Fibroblast of mammary gland (primary cell): ENCODE results near the gene BMX.

ENCODE experiments used
- DNase-seq: peaks from one replicate; pipeline ENCODE4 v3.0.0-alpha.2; 2010; ENCODE audit warnings: low read depth
- H3K4me3 ChIP-seq: 2 replicates; pipeline ENCODE4 v1.5.1; 2011; ENCODE audit warnings: low read depth, mild to moderate bottlenecking, low read length, moderate library complexity; ENCODE audit not compliant: control insufficient read depth
- TF ChIP-seq, protein P1 (sequence below): conservative IDR thresholded peaks from 2 replicates; pipeline ENCODE4 v1.5.1; 2011; ENCODE audit warnings: low read depth, low read length, inconsistent platforms; ENCODE audit not compliant: control insufficient read depth, insufficient read depth

Gene BMX

GRCh38 chrX:15499976-15500375 lies 631 bp upstream of the BMX start:
- H3K4me3 ChIP-seq = no peak overlapping the region
- DNase-seq = no peak
- TF ChIP-seq, protein P1, sequence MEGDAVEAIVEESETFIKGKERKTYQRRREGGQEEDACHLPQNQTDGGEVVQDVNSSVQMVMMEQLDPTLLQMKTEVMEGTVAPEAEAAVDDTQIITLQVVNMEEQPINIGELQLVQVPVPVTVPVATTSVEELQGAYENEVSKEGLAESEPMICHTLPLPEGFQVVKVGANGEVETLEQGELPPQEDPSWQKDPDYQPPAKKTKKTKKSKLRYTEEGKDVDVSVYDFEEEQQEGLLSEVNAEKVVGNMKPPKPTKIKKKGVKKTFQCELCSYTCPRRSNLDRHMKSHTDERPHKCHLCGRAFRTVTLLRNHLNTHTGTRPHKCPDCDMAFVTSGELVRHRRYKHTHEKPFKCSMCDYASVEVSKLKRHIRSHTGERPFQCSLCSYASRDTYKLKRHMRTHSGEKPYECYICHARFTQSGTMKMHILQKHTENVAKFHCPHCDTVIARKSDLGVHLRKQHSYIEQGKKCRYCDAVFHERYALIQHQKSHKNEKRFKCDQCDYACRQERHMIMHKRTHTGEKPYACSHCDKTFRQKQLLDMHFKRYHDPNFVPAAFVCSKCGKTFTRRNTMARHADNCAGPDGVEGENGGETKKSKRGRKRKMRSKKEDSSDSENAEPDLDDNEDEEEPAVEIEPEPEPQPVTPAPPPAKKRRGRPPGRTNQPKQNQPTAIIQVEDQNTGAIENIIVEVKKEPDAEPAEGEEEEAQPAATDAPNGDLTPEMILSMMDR = no peak

- no peak for DNase-seq
- TF ChIP-seq, protein P1 = no peak
- no peak overlapping the region for H3K4me3 ChIP-seq
These were observed 899 bp downstream of the BMX start for GRCh38 chrX:15501506-15501905.

DNA sequence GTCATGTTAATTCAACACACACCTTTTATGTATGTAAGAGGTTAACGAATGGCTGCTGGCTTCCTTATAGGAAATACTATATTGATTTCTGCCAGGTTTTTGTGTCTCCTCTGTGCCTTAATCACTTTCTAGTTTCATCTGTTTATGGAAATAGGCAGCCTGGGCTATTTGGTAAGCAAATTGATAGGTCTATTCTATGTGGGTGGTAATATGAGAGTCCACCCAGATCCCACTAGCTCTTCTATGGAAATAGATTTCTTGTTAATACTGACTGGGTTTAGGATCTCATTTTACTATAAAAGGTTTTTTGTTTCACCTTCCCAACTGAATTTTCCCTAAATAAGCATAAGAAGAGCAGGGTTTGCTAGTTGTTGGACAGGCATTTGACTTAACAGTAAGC lies 4.1 kb downstream of the BMX start:
- TF ChIP-seq, protein P1 = no peak
- no peak for DNase-seq
- no peak overlapping the region for H3K4me3 ChIP-seq

GRCh38 chrX:15505101-15505500 lies 4.5 kb downstream of the BMX start:
- no peak for DNase-seq
- H3K4me3 ChIP-seq = no peak overlapping the region
- TF ChIP-seq, protein P1 = no peak

GRCh38 chrX:15507005-15507404 lies 6.4 kb downstream of the BMX start:
- DNase-seq = no peak
- no peak overlapping the region for H3K4me3 ChIP-seq
- TF ChIP-seq, protein P1 = no peak

- DNase-seq = no peak
- no peak overlapping the region for H3K4me3 ChIP-seq
- TF ChIP-seq, protein P1 = no peak
These were observed 9.2 kb downstream of the BMX start for GRCh38 chrX:15509845-15510244.

GRCh38 chrX:15511563-15511962 lies 11.0 kb downstream of the BMX start:
- TF ChIP-seq, protein P1 = no peak
- no peak for DNase-seq

More at GRCh38 chrX:15511563-15511962, 11.0 kb downstream of the BMX start:
- no peak overlapping the region for H3K4me3 ChIP-seq
